Stomach (tissue), 9 donors: ENCODE data around the gene C2CD4C. TPM values are rescaled to one million over a fixed set of nuclear protein-coding genes. Genes with fewer than 3 reads are reported as not detected.

Source experiments
- DNase-seq, 2 donors: peaks; one replicate each; pipeline versions ENCODE4 v3.0.0 to v3.0.0-alpha.2; 2013 to 2019
- H3K27ac ChIP-seq, 5 donors: fragments of 200-600 bp in 4 of 5; sonication (generic) in 4 of 5; one replicate each; pipeline ENCODE4 v1.5.1; 2013 to 2019; ENCODE audit warnings: mild to moderate bottlenecking in 1 of 5, moderate library complexity in 1 of 5
- H3K27me3 ChIP-seq, 3 donors: fragments of 200-600 bp; sonication (generic); one replicate each; pipeline ENCODE4 v1.5.1; 2017 to 2019; ENCODE audit warnings: mixed run types in 1 of 3
- H3K36me3 ChIP-seq, 4 donors: fragments of 200-600 bp; sonication (generic); 1 replicate in 3 of 4; 2 replicates in 1 of 4; pipeline ENCODE4 v1.5.1; 2016 to 2019
- H3K4me1 ChIP-seq, 4 donors: fragments of 200-600 bp; sonication (generic); one replicate each; pipeline ENCODE4 v1.5.1; 2016 to 2019
- H3K4me3 ChIP-seq, 4 donors: fragments of 200-600 bp; sonication (generic) in 3 of 4; one replicate each; pipeline ENCODE4 v1.5.1; 2016 to 2019; ENCODE audit warnings: mild to moderate bottlenecking in 1 of 4
- H3K9me3 ChIP-seq, 4 donors: fragments of 200-600 bp; sonication (generic); one replicate each; pipeline ENCODE4 v1.5.1; 2016 to 2019
- EP300 ChIP-seq: sonication (generic); formaldehyde crosslinking; IDR thresholded peaks from one replicate; pipeline ENCODE4 v1.6.1; 2017; ENCODE audit warnings: antibody characterized with exemption
- POLR2A ChIP-seq, 4 donors: fragments of 450-650 bp; IDR thresholded peaks; one replicate each; pipeline ENCODE4 v1.6.1; 2016; ENCODE audit warnings: antibody characterized with exemption in 4 of 4, control low read depth in 2 of 4, mild to moderate bottlenecking in 1 of 4, moderate library complexity in 1 of 4
- POLR2AphosphoS5 ChIP-seq, 3 donors: sonication (generic); formaldehyde crosslinking; IDR thresholded peaks; one replicate each; pipeline ENCODE4 v1.6.1; 2016; ENCODE audit warnings: antibody characterized with exemption in 3 of 3
- WGBS, 5 donors: extraction: QIAGEN DNeasy Blood & Tissue Kit in 3 of 5; methylation state at CpG; one replicate each; pipeline versions ENCODE4 v1.1.5 to v1.1.7; 2013 to 2018; 5-methylcytosine and 5-hydroxymethylcytosine counted together
- intact Hi-C: fragments of 100-400 bp; cut with DNase I; formaldehyde crosslinking; loops from one replicate; pipeline ENCODE4 v1.15.1; 2023; ENCODE audit warnings: low total_unique reads
- polyA plus RNA-seq, 3 donors: library from polyadenylated mRNA; stranded (reverse); fragments of 200-250 nt; gene quantifications; one replicate each; pipeline ENCODE4 v1.2.3, GENCODE V29; 2013
- total RNA-seq, 5 donors: library from RNA; depleted of rRNA; stranded (reverse); fragments of >200 nt; gene quantifications; one replicate each; pipeline versions ENCODE4 v1.1.0 to v1.2.3, GENCODE V29; 2014 to 2016
- TF ChIP-seq, protein P1 (sequence below), 7 experiments: fragments of 450-650 bp in 4 of 7; fragments of 200-600 bp in 3 of 7; sonication (generic) in 3 of 7; IDR thresholded peaks; one replicate each; pipeline ENCODE4 v1.5.1; 2016 to 2019; ENCODE audit warnings: antibody characterized with exemption in 7 of 7, control low read depth in 2 of 7, mild to moderate bottlenecking in 1 of 7
- donor health status: healthy with polysubstance abuse.
- donor health status: Bipolar disorder and iron deficiency.
- donor health status: healthy.

C2CD4C gene
- total and polyA plus RNA-seq, 8 donors, result 0.31 to 9.3 (median 0.61) TPM; not detected in 3

DNA sequence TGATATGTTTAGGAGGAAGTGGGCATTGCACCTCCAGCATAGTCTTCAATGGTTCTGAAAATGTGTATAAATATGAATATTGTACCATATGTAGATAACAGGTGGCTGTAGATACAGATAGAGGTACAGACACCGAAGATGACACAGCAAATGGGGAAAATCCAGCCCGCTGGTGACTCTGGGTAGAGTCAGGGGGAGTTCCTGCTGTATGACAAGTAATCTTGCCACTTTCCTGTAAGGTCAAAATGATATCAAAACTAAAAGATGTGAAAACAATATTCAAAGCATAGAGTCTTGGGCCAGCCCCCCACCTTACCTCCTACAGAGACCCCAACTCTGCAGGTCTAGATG lies 17.8 kb downstream of the C2CD4C start:
- H3K9me3 ChIP-seq, result peaks cover 0 to 3% (median 0%) of the 10 kb centered on the region in 4 donors
- no peaks in the 10 kb centered on the region for H3K36me3 ChIP-seq
- intact Hi-C loops, result loop anchor here (10.0 kb wide), 1 partner anchor 84 kb away; a partner anchor contains a TSS
- no peak overlapping the region for H3K4me3 ChIP-seq
- DNase-seq, result no peak
- TF ChIP-seq POLR2A (IDR thresholded peaks at IDR 0.05) (no peak), EP300 (no peak), POLR2AphosphoS5 (IDR thresholded peaks at IDR 0.05) (no peak)
- TF ChIP-seq, protein P1, sequence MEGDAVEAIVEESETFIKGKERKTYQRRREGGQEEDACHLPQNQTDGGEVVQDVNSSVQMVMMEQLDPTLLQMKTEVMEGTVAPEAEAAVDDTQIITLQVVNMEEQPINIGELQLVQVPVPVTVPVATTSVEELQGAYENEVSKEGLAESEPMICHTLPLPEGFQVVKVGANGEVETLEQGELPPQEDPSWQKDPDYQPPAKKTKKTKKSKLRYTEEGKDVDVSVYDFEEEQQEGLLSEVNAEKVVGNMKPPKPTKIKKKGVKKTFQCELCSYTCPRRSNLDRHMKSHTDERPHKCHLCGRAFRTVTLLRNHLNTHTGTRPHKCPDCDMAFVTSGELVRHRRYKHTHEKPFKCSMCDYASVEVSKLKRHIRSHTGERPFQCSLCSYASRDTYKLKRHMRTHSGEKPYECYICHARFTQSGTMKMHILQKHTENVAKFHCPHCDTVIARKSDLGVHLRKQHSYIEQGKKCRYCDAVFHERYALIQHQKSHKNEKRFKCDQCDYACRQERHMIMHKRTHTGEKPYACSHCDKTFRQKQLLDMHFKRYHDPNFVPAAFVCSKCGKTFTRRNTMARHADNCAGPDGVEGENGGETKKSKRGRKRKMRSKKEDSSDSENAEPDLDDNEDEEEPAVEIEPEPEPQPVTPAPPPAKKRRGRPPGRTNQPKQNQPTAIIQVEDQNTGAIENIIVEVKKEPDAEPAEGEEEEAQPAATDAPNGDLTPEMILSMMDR (IDR thresholded peaks at IDR 0.05), result no peak
- peaks cover 0 to 34% (median 3%) of the 10 kb centered on the region in 3 donors for H3K27me3 ChIP-seq
- no peak overlapping the region for H3K27ac ChIP-seq
- no peaks in the 10 kb centered on the region for H3K4me1 ChIP-seq
- 71 to 80% (median 76%) methylated on average over 2 of the region's 2 CpGs for WGBS, 5 donors

DNA sequence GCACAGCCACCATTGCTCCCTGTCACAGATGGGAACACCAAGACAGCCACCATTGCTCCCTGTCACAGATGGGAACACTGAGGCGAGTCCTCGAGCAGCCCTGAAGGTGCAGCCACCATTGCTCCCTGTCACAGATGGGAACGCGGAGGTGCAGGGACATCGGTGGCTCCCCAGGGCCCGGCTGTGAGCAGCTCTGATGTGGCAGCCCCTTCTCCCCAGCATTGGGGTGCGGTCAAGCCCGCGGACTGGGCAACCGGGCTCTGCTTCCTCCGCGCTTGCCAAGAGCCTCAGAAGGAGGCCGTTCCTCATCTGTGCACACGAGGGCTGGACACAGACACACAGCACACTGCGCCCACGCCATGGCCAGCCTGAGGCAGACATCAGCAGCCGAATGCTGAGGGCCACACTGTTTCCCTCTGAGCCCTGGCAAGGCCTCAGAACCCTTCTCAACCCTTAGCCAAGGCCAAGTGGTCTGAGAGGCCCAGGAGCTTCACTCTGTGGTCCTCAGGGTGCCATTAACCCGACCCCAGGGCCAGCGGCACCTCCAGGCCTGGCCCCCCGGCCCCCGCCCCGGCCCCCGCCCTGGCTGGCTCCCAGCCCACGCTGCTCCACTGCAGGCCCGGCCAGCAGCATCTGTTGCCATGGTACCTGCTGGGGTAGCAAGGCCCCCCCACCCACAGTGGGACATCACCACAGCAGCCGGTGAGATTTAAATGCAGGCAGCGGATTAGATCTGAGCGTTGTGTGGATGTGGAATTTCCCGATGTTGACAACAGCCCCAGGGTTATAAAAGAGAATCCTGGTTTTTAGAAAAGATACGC lies 18.4 kb downstream of the C2CD4C start:
- no peaks in the 10 kb centered on the region for H3K4me1 ChIP-seq
- H3K9me3 ChIP-seq, result peaks cover 0 to 1% (median 0%) of the 10 kb centered on the region in 4 donors
- no peak overlapping the region for H3K4me3 ChIP-seq
- no peak for DNase-seq
- TF ChIP-seq, protein P1 (IDR thresholded peaks at IDR 0.05), result no peak
- TF ChIP-seq EP300, result no peak
- TF ChIP-seq POLR2AphosphoS5 (IDR thresholded peaks at IDR 0.05), result no peak
- no peak for TF ChIP-seq POLR2A (IDR thresholded peaks at IDR 0.05)
- intact Hi-C loops, result loop anchor here (10.0 kb wide), 1 partner anchor 84 kb away; a partner anchor contains a TSS
- peaks cover 0 to 37% (median 3%) of the 10 kb centered on the region in 3 donors for H3K27me3 ChIP-seq
- H3K27ac ChIP-seq, result no peak overlapping the region
- WGBS, 5 donors, result 77 to 84% (median 80%) methylated on average over 21 to 30 of the region's 30 CpGs
- H3K36me3 ChIP-seq, result no peaks in the 10 kb centered on the region

DNA sequence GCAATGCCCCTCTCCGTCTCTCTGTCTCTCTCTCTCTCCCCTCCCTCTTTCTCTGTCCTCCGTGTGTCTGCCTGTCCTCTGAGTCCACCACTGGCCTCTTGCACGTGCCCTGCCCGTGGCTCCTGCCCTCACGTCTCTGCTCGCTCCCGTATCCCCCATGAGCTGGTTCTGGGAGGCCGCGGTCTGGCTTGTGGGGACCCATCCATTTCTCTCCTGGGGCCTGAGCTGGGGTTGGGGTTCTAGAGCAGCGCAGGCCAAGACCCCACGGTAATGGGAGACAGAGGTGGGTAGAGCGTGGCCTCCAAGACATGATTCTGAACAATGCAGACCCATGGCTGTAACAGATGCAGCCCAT lies 19.0 kb downstream of the C2CD4C start:
- no peak for DNase-seq

DNA sequence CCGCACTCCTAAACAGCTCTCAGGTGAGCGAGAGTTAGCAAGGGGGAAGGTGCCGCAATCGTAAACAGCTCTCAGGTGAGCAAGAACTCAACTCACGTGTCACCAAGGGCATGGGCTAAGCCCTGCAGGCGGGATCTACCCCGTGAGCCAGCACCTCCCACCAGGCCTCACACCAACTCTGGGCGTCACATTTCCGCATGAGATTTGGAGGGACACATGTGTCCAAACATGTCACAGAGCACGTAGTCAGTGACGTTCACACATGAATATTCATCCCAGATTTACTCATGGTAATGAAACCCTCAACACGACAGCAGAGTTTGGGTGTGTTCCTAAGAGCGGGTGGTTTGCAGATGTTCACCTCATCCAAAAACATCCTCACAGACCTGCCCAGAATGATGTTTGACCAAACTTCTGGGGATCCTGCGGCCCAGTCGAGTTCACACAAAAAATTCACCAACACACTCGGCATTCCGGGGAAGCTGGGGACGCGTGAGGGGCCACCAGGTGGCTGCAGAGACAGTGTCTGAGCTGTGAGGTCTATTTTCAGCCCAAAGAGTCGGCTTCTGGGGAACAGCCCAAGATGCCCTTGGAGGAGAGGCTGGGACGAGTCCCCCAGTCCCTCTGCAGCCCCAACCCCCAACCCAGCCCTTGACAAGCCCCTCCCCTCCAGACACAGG lies 19.6 kb downstream of the C2CD4C start:
- DNase-seq, result no peak
- no peaks in the 10 kb centered on the region for H3K9me3 ChIP-seq
- H3K4me1 ChIP-seq, result no peaks in the 10 kb centered on the region
- intact Hi-C loops, result no loop called here
- 52 to 69% (median 60%) methylated on average over 9 to 21 of the region's 21 CpGs for WGBS, 5 donors
- peaks cover 0 to 43% (median 3%) of the 10 kb centered on the region in 3 donors for H3K27me3 ChIP-seq
- no peak overlapping the region for H3K27ac ChIP-seq
- H3K36me3 ChIP-seq, result no peaks in the 10 kb centered on the region
- TF ChIP-seq, protein P1 (IDR thresholded peaks at IDR 0.05), result no peak
- TF ChIP-seq POLR2AphosphoS5 (IDR thresholded peaks at IDR 0.05), result no peak
- no peak for TF ChIP-seq POLR2A (IDR thresholded peaks at IDR 0.05)
- no peak for TF ChIP-seq EP300
- no peak overlapping the region for H3K4me3 ChIP-seq

More for the DNA sequence above, 19.0 kb downstream of the C2CD4C start:
- Histone ChIP-seq H3K4me3 (no peak overlapping the region), H3K27me3 (peaks cover 0 to 38% (median 3%) of the 10 kb centered on the region in 3 donors), H3K27ac (no peak overlapping the region), H3K4me1 (no peaks in the 10 kb centered on the region), H3K36me3 (no peaks in the 10 kb centered on the region), H3K9me3 (no peaks in the 10 kb centered on the region)
- WGBS, 5 donors, result 75 to 89% (median 80%) methylated on average over 12 of the region's 12 CpGs
- TF ChIP-seq POLR2A (IDR thresholded peaks at IDR 0.05), result no peak
- TF ChIP-seq EP300, result no peak
- TF ChIP-seq POLR2AphosphoS5 (IDR thresholded peaks at IDR 0.05), result no peak
- TF ChIP-seq, protein P1 (IDR thresholded peaks at IDR 0.05), result no peak
- intact Hi-C loops, result loop anchor here (10.0 kb wide), 1 partner anchor 85 kb away; a partner anchor contains a TSS
